DMS 273 (cell line): ENCODE measurements around the gene PTBP2.

Experiments used
- DNase-seq: peaks from one replicate; lab custom pipeline; 2025; ENCODE audit not compliant: unreplicated experiment; lab: John Stamatoyannopoulos, UW

The PTBP2 gene

DNA sequence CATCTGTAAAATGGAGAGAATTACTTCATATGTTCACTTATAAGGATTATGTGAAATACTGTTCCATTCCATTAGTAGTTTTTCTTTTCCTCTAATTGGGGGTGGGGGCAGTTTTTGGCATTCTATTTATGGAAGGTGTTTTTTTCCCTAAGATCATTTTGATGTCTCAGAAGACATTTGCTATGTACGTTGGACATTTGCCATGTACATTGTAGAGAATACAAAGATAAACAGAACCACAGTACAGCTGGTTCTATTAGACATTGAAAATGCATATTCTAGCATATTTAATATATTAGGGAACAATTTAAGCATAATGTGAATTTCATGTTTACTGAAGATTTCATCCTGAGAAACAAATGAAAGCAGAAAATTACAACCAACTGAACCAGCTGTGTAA lies 98.5 kb downstream of the PTBP2 start:
- DNase-seq = no peak

DNA sequence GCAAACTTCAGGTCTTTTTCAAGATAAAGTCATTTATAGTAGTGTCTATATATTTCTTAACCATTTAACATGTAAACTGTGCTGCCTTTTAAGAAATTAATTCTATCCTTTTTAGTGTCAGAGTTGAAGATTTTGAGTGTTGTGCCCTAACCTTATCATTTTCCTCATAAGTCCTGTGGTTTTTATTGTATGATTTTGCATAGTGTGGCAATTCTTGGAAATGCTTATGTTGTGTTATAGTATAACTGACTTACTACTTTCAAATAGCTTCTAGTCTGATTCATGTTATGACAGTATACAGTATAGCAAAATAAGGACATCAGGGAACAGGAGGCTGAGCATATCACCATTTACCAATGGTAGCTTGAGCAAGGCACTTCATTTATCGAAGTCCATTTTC lies 99.1 kb downstream of the PTBP2 start:
- DNase-seq = no peak

DNA sequence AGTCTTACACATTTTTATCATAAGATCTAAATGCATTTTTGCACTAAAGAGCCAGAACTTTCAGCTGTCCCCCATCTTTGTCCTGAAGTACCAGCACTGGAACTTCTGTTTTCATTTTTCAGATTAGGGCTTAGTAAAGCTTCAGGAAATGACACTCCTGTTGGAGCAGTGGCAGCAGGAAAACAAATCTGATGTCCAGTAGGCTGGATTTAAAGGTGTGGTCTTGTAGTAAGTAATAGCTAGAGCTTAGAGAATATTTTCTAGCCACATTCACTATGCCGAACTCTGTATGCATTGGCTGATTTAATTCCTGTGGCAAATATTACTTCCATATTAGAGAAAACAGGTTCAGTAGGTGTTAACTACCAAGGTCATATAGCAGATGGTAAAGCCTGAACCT lies 103.6 kb downstream of the PTBP2 start:
- no peak for DNase-seq

DNA sequence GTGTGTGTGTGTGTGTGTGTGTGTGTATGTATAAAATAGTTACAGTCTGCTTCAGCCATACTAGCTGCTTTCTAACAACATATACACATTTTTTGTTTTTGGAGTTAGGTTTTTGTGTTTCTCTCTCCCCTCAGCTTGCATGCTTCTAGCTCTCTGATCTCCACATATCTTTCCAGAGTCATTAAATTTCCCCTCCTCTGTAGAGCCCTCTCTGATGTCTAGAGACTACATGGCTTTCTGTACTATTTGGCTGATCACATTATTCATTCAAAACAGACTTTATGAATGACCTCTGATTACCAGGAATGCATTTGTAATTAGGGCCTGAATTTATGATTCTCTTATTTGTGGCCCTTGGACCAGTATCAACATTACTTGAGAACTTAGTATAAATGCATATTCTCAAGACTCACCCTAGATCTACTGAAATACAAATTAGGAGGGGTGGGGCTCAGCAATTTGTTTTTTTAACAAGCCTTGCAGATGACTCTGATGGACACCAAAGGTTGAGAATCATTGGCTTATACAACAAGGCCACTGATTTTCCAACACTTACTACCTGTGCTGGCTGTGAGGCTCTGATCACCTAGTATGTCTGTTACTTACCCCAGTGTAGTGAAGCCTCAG lies 104.5 kb downstream of the PTBP2 start:
- no peak for DNase-seq

DNA sequence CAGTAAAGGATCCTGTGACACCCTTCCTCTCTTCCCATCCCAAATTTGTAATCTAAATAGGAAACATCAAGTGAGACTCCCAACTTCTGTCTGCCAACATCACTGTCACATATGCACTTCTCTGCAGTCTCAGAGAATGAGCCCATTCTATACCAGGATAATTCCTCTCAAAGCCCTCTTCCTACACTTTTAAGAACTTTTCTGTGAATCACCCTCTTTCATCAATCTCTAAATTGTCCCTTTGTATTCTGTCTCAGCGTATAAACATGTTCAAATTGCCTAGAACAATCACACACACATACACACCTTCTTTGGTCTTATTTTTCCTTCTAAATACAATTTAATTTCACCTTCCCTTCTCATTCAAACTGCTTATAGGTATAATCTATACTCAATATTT lies 111.8 kb downstream of the PTBP2 start:
- no peak for DNase-seq

DNA sequence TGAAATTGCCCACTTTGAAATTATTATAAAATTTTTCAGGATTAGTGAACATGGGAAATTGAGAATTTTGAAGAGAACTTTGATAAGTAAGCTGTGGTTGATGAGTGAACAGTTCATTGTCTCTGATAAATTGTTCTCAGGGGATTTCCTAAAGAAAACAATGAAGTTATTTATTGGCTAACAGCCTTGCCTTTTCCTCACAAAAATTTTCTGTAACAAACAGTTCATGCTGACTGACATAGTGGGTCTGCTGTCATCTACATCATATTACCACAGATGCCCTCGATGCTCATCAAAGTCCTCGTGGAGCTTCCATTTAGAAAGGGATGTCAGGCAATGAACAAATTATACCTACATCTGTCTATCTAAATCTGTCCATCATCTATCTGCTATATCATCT lies 113.4 kb downstream of the PTBP2 start:
- DNase-seq = no peak

DNA sequence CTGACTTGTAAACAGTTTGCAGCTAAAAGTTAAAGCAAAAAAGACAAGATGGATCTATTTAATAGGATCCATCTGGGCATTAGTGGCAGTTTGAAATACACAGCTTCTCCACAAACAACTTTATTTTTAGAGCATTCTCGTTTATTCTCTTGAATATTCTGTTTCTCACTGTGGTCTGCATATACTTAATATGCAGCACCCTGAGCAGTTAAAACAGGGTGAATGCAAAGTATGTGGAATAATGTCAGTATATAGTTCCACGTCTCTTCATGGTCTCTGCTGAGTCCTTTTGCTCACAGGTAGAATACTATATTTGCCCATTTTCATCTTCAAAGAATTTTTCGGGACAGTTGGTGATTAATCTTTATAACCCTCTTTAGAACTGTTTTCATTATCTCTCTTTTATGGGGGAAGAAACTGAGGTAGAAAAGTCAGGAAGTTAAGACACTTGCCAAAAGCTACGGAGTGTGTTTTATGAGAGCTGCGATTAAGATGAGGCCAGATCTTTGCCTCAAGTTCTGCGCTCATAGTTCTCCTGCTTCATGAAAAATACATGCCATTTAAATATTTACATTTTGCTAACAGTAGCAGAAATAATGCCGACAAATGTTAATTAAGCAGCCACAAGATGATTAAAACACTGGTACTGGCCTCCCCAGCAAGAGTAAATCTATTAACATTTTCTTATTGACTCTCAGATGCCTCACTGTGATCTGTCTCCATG lies 115.6 kb downstream of the PTBP2 start:
- no peak for DNase-seq

DNA sequence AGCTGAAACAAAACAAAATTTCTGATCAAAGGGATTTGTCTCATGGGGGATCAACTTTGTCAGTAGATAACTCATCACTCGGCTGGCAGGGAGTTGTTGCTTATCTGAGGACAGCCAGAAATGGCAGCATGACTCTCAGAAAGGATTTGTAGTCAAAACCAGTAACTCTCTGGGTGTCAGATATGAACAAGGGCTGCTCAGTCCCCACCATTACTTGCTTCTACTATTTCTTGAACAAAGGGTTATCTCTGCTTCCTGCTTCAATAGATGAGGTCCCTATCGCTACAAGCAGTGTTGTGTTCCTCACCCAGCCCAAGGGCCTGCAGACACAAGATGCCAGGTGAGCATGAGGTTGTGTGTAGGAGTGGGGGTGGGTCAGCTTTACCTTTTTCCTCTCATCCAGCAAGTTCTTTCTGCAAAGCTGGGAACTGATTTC lies 116.2 kb downstream of the PTBP2 start:
- no peak for DNase-seq

DNA sequence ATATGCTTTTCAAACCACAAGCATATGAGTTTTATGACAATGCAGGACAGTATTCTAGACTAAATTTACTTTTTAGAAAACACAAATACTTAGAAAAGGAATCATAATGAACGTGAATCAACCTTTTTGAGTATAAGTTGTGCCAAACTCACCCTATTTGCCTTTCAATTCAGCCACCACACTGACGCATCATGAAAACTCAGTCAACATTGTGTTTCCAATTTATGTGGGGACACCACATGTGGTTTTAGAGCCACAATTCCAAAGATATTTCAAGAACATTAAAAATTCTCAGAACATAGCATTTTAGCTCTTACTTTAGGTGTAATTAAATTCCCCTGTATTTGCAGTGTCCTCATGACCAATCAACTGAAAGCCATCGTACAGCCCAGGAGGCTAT lies 118.8 kb downstream of the PTBP2 start:
- DNase-seq = no peak

DNA sequence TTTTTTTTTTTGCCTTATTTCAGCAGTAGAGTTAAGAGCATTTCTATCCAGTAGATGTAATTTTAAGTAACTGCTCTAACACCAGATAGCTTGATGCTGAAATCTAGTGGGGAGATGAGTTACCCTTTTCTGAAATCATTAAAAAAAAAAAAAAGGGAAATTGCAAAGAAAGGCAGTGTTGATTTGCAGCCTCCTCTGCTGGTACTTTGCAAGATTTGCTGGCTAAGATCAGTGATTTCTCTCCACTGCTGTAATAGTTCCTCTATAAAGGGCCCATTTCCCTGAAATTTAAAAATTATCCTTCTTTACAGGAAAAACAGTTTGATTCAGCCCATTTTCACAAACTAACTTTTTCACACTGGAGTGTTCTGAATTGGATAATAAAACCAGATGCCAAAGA lies 120.6 kb downstream of the PTBP2 start:
- DNase-seq = no peak

DNA sequence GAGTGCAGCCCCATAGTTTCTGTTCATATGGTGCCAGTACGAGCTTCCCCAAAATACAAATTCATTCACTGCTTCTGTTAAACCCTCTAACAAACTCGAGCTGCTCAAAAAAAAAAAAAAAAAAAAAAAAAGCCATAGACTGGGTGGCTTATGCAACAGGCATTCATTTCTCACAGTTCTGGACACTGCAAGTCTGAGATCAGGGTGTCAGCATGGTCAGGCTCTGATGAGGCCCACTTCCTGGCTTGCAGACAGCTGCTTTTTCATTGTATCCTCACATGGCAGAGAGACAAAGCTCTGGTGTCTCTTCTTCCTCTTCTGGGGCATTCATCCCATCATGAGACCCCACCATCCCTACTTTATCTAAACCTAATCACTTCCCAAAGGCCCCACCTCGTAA lies 121.6 kb downstream of the PTBP2 start:
- no peak for DNase-seq

DNA sequence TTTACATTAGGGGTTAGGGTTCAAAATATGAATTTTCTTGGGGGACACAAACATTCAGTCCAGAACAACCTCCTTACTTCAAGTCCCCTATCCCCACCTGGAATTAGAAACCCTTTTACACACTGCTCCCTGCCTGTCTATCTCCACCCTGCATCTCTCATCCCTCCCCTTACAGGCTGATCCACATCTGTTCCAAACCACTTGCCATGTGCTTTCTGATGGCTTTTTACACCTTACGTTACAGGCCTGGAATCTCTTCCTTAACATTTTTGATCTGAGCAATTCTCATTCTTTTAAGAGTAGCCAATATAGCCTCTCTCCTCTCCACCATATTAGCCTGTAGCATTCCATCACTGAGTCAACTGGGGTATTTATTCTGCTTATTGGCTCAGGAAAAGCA lies 122.0 kb downstream of the PTBP2 start:
- DNase-seq = no peak

DNA sequence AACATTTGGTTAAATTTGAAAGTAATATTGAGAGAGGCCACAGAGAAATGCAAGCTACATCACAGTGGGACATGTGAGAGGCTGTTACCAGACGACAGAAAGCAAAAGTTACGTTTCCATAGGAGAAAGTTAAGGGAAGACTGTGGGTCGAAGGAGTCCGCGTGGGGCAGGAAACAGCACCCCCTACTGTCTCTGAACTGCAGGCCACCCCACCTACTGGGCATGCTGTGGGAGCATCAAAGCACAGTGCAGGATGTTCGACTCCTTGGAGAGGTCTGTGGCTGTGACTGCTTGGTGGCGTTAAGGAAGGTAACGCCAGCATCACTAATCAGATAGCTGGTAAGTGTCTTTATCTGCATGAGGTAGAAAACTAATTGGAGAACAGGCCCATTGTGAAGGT lies 123.9 kb downstream of the PTBP2 start:
- peak; percentile 19 for DNase-seq

DNA sequence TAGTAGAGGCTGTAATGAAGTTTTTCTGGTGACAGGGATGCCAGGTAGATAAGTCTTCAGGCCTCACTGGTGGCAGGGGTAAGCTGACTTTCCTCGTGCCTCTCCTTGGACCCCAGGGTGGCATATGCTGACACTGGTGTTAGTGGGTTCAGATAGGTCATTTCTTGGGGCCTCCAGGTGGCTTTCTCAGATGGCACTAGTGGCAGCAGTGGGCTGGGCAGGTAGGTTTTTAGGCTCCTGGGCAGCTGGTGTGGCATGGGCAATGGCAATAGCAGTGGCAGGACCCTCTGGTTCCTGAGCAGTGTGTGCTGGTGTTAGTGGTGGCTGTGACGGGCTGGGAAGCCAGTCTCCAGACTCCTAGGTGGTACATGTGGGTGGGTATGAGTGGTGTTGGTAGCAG lies 140.3 kb downstream of the PTBP2 start:
- DNase-seq = no peak

DNA sequence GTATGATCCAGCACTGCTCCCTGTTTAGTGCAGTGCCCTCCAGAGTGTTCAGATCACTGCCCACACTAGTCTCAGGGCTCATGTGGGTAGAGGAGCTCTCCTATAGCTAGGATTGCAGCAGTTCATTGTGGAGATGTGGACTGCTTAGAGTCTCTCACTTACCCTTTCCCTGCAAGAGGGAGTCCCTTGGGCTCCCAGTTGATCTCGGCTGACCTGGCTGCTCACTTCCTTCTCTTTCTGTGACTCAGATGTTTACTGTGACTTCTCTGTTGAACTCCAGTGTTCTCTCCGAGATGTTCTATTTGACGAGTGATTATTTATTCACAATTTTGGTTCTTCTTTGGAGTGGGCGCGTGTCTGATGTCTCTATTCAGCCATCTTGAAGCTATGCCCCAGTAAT lies 141.9 kb downstream of the PTBP2 start:
- DNase-seq = no peak
